K562 (cell line): ENCODE measurements around the gene PLOD1. TPM values are rescaled to one million over a fixed set of nuclear protein-coding genes. Genes with fewer than 3 reads are reported as not detected.

ENCODE experiments used
- ETV1 ChIP-seq: fragments of 450-650 bp; conservative IDR thresholded peaks from 2 replicates; pipeline ENCODE4 v1.6.1; 2016; ENCODE audit warnings: missing genetic modification characterization, control low read depth, low read depth, missing compliant biosample characterization
- ETV6 ChIP-seq, 3 experiments: fragments of 150-350 bp in 1 of 3; sonication (generic) in 1 of 3; formaldehyde crosslinking in 1 of 3; IDR thresholded peaks; 2 replicates each; pipeline versions ENCODE4 v1.6.1 to v1.8.0; 2014 to 2022; ENCODE audit warnings: borderline replicate concordance in 2 of 3, low read depth in 2 of 3, antibody characterized with exemption in 1 of 3, low read length in 1 of 3, mild to moderate bottlenecking in 1 of 3, missing genetic modification reagents in 1 of 3
- TRIM25 ChIP-seq: fragments of 450-650 bp; IDR thresholded peaks from 2 replicates; pipeline ENCODE4 v1.7.0; 2016; ENCODE audit warnings: borderline replicate concordance
- ZFP36 ChIP-seq: fragments of 150-350 bp; IDR thresholded peaks from 2 replicates; pipeline ENCODE4 v1.6.1; 2018; ENCODE audit warnings: low read length, low read depth; ENCODE audit not compliant: partially characterized antibody
- ZFPM2 ChIP-seq: fragments of 250-450 bp; sonication (Bioruptor Pico); IDR thresholded peaks from 2 replicates; pipeline ENCODE4 v1.5.1; 2022; ENCODE audit warnings: mild to moderate bottlenecking
- ZNF121 ChIP-seq: sonication (generic); formaldehyde crosslinking; conservative IDR thresholded peaks from 2 replicates; pipeline ENCODE4 v1.8.0; 2022; ENCODE audit warnings: missing genetic modification reagents
- ZNF124 ChIP-seq: sonication (generic); formaldehyde crosslinking; IDR thresholded peaks from 2 replicates; pipeline ENCODE4 v1.8.1; 2022; ENCODE audit warnings: missing genetic modification reagents
- ZNF274 ChIP-seq: IDR thresholded peaks from 2 replicates; pipeline ENCODE4 v1.6.1; 2011; ENCODE audit warnings: low read depth, mild to moderate bottlenecking, low read length, moderate library complexity, borderline replicate concordance
- ZNF592 ChIP-seq: fragments of 450-650 bp; IDR thresholded peaks from 2 replicates; pipeline ENCODE4 v1.6.1; 2017; ENCODE audit warnings: antibody characterized with exemption, mild to moderate bottlenecking
- ZNF764 ChIP-seq: fragments of 250-450 bp; sonication (Bioruptor Pico); IDR thresholded peaks from 2 replicates; pipeline ENCODE4 v1.4.0; 2020; ENCODE audit warnings: low read depth, mild to moderate bottlenecking, moderate library complexity
- polyA plus RNA-seq, 8 experiments: library from polyadenylated mRNA; depleted of rRNA in 4 of 8; stranded (reverse) in 5 of 8; unstranded in 3 of 8; fragments of >200 nt; fragmentation: Nextera tagmentation in 2 of 8; fragmentation: Illumina TruSeq in 1 of 8; extraction: Ambion mirVana in 2 of 8; extraction: Trizol in 1 of 8; gene quantifications; 2 replicates each; pipeline versions ENCODE4 v1.2.1 to v1.2.3, GENCODE V29; 2011 to 2014; ENCODE audit warnings: inconsistent platforms in 1 of 8, missing spikeins in 1 of 8
- total RNA-seq, 7 experiments: library from RNA; depleted of rRNA in 6 of 7; stranded (reverse); fragments of >200 nt in 6 of 7; fragmentation: Illumina TruSeq in 2 of 7; extraction: Trizol in 2 of 7; gene quantifications; 2 replicates each; pipeline versions ENCODE4 v1.2.1 to v1.2.3, GENCODE V29; 2011 to 2021; ENCODE audit warnings: low replicate concordance in 1 of 7
- TF ChIP-seq, protein P1 (sequence below): fragments of 250-450 bp; sonication (Bioruptor Pico); IDR thresholded peaks from 2 replicates; pipeline ENCODE4 v1.5.0; 2021; ENCODE audit warnings: mild to moderate bottlenecking, moderate library complexity
- TF ChIP-seq, protein P2 (sequence below): IDR thresholded peaks from 2 replicates; pipeline ENCODE4 v1.6.1; 2011; ENCODE audit warnings: borderline replicate concordance, low read depth, mild to moderate bottlenecking, moderate library complexity, low read length; ENCODE audit not compliant: insufficient read depth, poor library complexity, severe bottlenecking

The PLOD1 gene
- total and polyA plus RNA-seq, 9 of the 15 experiments (the other 6 are each of a cell fraction or from before 2014, with no cell fraction given) = 16.6 to 90.8 (median 52.7) TPM

- TF ChIP-seq TRIM25 = no peak
- TF ChIP-seq, protein P1, sequence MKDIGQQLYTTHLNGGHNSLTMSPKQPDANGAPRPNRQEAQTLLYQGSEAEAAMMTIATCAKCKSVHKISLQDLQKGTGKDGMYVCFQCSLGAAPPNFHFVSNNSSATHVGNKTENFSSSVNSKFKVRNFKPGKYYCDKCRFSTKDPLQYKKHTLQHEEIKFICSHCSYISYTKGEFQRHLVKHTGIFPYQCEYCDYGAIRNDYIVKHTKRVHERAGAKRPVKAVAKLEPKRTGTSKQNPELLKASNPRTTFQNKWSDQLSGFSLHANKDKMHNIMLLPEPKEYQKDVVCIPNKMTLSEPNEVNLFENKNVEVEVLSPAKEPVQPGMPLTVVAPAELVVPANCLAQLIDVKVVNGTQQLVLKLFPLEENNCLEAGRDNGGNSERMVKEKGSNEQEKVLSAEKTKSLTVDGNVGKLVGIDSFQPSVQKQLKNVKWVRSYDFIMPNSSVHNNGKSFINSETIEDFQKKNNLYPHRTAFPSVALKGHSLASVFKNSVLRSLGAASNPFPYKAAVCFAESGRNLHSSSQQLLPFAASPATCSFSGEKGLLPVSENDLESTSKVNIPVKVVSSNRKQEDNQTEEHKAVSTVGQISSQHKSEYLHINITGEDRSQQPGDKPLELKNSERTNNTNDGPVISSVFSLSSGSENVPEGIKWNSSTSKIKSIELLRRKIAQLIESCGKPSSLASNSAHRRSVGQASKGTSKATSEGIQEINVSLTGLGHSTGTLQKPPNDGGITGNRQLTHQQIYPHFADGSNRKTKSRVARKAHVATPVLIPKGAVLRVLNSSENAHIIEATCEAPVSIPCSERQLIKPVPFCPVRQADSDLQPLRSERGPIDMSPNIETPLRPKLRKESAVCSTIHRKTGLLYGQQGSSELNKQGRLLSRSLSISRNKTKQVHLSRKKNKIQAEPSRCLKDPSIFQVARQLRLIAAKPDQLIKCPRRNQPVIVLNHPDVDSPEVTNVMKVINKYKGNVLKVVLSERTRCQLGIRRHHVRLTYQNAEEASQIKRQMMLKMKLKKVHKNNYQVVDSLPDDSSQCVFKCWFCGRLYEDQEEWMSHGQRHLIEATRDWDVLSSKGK (CRISPR knock-in tag) = no peak
- no peak for TF ChIP-seq ZFP36
- TF ChIP-seq ZNF592 = no peak
- TF ChIP-seq ETV6 (IDR thresholded peaks at IDR 0.05; ENCODE audit: borderline replicate concordance in 1 of 2, low read depth in 2 of 2, low read length in 1 of 2) = no peak; a peak in 1 of 4 replicates
- TF ChIP-seq ETV6 (CRISPR knock-in tag; IDR thresholded peaks at IDR 0.05; ENCODE audit: borderline replicate concordance) = no peak
- 0 out of 2 replicates have a peak, but pooled peaks have one; percentile 34 for TF ChIP-seq ETV1 (tag)
- TF ChIP-seq ZNF124 (CRISPR knock-in tag) = no peak
- 0 out of 2 replicates have a peak, but pooled peaks have one; percentile 18 for TF ChIP-seq ZNF764 (CRISPR knock-in tag)
- TF ChIP-seq, protein P2, sequence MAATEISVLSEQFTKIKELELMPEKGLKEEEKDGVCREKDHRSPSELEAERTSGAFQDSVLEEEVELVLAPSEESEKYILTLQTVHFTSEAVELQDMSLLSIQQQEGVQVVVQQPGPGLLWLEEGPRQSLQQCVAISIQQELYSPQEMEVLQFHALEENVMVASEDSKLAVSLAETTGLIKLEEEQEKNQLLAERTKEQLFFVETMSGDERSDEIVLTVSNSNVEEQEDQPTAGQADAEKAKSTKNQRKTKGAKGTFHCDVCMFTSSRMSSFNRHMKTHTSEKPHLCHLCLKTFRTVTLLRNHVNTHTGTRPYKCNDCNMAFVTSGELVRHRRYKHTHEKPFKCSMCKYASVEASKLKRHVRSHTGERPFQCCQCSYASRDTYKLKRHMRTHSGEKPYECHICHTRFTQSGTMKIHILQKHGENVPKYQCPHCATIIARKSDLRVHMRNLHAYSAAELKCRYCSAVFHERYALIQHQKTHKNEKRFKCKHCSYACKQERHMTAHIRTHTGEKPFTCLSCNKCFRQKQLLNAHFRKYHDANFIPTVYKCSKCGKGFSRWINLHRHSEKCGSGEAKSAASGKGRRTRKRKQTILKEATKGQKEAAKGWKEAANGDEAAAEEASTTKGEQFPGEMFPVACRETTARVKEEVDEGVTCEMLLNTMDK = no peak
- no peak; the same call in 1 of the 2 replicates for TF ChIP-seq ZNF274
- no peak for TF ChIP-seq ZNF121 (CRISPR knock-in tag)
- TF ChIP-seq ZFPM2 (CRISPR knock-in tag) = peak; percentile 84; the same call in 1 of the 2 replicates
These were observed 45.5 kb downstream of the PLOD1 start, which contains the start of gene MFN2 (continued) for GRCh38 chr1:11979851-11980675.
